ENCODE measurements around the gene REXO5.

REXO5 gene

DNA sequence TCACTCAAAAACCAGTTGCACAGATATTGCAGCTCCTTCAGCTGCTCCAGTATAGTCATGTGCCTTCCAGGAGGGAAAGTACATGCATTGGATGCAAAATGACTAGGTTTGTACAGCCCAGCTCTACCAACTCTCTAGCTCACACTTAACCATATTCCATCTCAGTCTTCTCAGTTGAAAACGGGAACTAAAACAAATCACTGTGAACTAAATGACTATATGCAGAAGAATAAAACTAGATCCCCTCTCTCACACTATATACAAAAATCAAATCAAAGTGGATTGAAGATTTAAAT is 69.0 kb downstream of the REXO5 start:
- DNase-seq: no peak

DNA sequence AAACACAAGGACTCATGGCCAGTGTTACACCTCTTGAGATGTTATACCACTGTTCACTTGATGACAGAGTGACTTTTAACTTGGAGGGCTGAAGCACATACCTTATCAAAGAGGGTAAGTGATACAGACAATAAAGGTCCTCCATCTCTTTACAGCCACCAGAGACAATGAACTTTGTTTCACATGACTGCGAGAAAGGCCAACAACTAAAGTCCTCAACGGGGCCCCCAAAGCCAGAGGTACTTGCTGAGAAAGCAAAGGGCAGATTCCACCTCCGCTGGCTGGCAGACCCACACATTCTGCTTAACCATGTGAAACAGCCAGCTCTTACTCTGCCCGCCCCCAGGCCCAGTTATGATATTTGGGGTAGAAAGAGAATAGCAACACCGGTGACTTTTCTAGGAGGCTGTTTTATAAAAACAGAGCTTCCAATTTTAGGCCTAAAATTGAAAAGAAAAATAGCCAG is 72.4 kb downstream of the REXO5 start:
- no peak for DNase-seq

DNA sequence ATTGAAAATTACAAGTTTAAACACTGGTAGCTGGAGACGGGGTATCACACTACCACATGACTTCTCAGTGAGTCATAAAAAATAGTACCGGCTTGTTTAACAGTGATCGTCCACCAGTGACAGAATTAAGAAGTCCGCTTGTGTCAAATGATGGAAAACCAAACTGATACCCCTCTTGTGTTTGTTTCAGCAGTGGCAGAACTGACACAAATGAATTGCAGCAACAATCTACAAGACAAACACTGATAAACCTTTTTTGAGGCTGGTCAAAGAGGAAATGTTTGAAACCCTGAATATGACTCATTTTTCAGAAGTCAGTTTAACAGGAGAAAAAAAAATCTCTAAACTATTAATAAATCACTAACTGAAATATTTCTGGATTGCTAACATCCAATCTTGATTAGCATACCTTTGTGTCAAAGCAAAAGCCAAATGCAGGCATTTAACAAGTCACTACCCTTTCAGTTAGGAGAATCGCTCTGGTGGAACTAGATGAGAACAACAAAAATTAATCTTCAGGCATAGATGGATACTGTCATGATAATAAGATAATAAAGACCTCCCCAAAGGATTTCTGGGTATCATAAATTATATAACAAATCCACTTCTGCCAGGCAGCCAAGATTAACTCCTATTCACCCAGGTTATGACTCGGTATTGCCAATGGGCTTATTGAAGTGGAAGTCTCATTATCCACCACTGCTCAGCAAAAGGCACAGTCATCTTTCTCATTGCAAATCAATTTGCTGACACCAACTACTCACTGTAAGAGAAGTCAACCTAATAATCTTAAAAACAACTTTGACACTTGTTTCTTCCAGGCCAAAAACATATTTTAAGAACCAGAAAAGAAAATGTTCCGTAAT is 73.1 kb downstream of the REXO5 start:
- DNase-seq: no peak

DNA sequence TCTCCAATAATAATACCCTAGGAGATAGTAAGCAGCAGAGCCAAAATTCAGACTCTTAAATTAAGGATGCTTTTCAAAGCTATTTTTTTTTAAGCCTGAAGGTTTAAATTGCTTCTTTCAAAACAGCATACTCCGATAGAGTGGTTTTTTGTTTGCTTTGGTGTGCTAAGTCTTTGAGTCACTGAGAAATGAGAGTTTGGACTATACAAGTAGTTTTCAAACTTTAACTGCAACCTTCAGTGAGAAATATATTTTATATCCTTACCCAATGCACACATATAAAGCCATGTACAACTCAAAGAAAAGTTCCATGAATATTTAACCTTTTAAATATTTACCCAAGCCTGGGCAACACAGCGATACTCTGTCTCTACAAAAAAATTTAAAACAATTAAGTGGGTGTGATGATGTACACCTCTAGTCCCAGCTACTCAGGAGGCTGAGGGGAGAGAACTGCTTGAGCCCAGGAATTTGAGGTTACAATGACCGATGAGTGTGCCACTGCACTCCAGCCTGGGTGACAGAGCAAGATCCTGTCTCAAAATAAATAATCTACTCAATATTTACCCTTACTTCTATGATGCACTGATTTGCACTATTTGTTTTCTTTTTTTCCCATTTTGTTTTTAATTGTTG is 74.7 kb downstream of the REXO5 start:
- no peak for DNase-seq

DNA sequence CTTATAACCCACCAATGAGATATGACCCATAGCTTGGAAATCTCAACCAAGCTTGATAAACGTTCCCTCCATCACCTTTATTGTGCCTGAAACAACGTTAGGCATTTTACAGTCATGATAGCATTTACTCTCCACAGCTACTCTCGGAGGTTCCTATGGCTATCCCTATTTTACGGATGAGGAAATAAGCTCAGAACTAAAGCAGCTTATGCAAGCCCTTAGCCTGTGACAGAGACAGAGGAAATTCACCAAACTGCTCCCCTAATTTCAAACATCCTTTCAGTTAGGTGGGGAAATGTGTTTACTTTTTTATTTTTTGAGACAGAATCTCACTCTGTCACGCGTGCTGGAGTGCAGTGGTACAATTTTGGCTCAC is 75.2 kb downstream of the REXO5 start:
- no peak for DNase-seq

DNA sequence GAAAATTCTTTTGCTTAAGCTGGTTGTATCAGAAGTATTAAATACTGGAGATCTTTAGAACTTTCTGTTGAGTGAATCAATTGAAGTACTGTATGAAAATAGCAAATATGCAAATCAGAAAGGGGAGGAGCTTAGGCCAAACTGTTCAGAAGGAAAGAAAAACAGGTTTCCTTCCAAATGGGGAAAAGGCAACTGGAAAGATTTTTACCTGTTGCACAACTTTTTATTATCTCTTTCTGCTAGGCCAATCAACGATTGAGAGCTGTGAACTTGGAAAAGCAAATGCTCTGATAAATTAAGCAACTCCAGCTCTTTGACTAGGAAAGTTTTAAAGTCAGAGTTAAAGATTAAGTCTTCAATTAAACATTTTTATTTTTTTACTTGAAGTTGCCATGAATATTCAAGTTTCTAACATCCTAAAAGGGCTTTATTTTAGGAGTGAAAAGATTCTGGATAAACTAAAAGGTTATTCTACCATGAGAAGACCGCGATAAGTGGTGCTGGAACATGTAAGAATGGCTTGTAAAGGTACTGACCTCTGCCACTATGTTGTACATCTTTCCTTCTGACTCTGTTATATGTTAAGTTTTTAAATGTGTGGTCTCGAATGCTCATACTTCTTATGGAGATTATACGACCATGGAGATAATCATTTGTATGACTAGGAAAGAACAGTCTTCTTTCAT is 77.4 kb downstream of the REXO5 start:
- no peak for DNase-seq

DNA sequence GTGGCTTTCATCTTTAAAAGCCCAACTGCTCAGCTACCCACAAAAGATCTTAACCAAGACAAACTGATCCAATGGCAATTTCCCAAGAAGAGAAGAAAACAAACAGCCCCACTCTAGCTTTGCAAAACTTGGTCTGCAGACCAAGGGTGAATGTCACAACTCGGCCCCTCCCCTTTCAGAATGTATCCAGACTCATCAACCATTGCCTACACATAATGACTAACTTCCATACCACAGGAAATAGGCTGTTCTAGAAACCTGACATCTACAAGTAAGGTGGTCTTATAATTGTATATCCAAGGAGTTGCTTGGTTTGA is 77.9 kb downstream of the REXO5 start:
- DNase-seq: no peak

DNA sequence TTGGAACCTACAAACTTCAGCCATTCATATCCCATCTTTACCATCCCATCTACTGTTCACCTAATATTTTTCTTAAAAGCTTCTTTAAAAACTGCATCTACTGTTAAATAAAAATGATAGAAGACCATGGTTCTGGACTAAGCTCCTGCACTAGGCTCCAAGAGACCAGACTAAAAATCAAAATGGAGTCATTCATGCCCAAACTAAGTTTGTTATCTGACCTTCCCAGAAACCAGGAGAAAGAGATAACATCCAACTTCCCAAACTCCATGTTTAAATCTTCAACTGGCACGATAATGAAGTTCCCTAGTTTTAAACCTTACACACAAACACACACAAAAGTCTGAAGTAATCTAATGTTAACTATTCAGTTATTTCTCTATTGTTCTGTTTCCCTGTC is 80.0 kb downstream of the REXO5 start:
- no peak for DNase-seq

DNA sequence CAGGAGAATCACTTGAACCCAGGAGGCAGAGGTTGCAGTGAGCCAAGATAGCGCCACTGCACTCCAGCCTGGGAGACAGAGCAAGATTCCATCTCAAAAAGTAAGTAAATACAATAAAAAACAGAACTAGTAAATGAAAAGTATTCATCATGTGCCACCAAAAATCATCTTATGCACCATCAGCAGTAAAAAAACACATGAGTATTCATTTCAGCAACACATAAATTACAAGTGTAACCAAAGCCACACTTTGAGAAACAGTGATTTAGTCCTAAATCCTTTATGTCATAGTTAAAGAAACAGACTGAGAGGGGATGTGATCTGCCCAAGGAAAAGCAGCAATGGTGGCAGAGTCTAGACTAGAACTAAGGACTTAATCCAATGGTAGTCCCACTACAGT is 80.9 kb downstream of the REXO5 start:
- no peak for DNase-seq

DNA sequence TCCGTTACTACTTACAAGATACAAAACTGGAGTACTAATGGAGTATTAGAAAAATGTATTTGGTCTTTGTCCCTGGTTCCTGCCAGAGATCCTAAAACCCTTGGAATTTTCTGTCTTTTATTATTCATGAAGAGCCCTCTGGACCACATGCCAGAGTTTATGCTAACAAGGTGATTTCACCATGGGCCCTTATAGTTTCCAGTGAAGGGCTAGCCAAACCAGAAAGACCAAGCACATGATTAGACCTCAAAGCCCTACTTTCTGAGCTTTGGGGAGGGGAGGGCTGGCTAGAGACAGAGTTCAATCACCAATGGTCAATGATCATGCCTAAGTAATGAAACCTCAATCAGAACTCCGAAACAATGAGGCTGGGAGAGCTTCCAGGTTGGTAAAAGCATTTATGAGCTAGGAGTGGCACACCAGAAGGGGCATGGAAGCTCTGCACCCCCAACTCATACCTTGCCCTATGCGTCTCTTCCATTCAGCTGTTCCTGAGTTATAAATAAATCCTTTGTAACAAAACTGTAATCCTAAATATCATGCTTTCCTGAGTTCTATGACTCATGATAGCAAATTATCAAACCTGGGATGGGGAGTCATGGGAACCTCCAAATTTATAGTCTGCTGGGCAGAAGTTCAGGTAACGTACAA is 83.4 kb downstream of the REXO5 start:
- DNase-seq: no peak

DNA sequence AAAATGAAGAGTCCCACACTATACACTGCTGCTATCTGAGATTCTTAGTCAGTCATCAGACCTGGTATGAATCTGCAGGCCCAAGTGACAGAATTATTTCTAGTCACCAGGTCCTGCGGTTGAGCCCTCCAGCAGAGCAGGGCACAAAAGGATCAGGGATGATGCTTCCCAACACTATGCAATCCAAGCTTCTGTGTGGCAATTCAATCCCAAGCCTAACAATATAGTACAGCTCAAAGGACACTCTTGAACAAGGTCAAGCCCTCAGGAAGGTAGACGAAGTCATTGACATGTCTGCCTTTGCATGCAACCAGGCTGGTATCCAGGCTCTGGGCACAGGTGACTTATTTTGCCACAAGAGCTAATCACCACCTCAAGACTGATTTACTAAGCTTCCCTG is 88.1 kb downstream of the REXO5 start:
- DNase-seq: no peak

DNA sequence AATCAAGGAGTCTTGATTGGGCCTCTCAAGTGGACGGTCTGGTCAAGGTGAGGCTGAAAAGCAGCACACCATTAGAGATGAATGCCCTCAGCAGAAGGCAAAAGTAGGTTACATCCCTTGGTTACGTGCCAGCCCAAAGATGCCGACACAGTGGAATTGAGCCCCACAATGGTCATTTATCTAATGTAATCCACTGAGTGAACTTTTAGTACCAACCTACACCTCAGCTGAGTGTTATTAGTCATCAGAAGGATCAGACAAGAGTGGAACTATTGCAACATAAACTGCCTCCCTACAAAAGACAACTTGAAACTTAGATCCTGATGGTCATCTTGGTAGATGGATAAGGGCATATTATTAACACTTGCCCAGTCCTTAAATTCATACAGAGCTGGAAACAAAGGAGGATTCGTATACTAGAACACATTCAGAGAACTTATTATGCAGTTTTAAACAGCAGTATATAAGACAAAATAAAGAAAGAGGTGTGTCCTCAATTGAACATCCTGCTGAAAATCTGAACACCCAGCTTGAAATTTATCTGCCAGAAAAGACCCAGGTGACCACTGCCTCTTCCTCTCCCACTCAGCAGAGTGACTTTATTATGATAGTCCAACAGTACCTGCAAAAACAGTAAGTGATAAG is 91.0 kb downstream of the REXO5 start:
- DNase-seq: no peak

DNA sequence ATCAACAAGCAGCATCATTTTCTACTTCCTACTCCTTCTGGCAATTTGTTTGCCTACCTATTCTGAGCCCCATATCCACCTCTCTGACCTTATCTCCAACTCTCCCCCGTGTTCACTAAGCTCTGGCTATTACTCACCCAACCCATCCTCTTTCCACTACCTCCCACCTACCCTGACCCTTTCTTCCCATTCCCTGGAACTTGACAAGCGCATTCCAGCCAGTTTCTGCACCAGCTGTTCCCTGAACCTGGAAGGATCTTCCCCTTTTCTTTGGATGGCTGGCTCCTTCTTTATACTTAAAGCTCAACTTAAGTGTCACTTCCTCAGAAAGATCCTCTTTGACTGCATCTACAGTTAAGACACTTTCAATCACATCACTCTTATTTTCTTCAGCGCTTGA is 91.6 kb downstream of the REXO5 start:
- DNase-seq: no peak

DNA sequence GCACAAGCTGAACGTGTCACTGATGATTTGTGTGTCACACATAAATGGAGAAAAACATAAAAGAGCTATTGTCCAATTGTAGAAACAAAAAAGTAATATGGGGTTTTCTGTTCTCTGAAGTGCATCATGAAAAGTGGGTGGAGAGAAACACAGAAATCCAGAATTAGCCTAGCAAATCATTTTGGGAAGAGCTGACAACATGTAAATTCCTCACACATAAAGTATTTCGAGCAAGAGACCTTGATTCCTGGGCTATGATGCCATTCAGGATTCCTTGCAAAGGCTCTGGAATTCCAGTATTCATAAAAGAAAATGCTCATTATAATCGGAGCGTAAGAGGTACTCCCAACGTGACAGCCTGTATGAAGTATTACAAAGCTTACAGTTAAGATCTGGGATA is 92.7 kb downstream of the REXO5 start:
- no peak for DNase-seq
